HCT116 (cell line): Measurements from ENCODE around the gene TLX3.

ENCODE experiments used
- CEBPB ChIP-seq: IDR thresholded peaks from 2 replicates; pipeline ENCODE4 v1.6.1; 2012; ENCODE audit warnings: low read depth
- CTCF ChIP-seq, 3 experiments: fragments of 200-600 bp in 1 of 3; sonication (generic) in 1 of 3; IDR thresholded peaks in 2 of 3; conservative IDR thresholded peaks in 1 of 3; 2 replicates each; pipeline ENCODE4 v1.5.1; 2012 to 2017; ENCODE audit warnings: low read depth in 2 of 3, low read length in 2 of 3, antibody characterized with exemption in 1 of 3, borderline replicate concordance in 1 of 3, control low read depth in 1 of 3, mild to moderate bottlenecking in 1 of 3, mixed read lengths in 1 of 3, mixed run types in 1 of 3, moderate library complexity in 1 of 3; ENCODE audit not compliant: insufficient read depth in 1 of 3
- EZH2 ChIP-seq: fragments of 200-600 bp; sonication (generic); IDR thresholded peaks from 2 replicates; pipeline ENCODE4 v1.6.1; 2017; ENCODE audit warnings: antibody characterized with exemption, mixed run types
- EZH2phosphoT487 ChIP-seq: fragments of 200-600 bp; IDR thresholded peaks from 2 replicates; pipeline ENCODE4 v1.6.1; 2018; ENCODE audit warnings: antibody characterized with exemption, borderline replicate concordance
- FOSL1 ChIP-seq: IDR thresholded peaks from 2 replicates; pipeline ENCODE4 v1.6.1; 2012; ENCODE audit warnings: low read depth
- POLR2A ChIP-seq: IDR thresholded peaks from 2 replicates; pipeline ENCODE4 v1.7.0; 2011; ENCODE audit warnings: borderline replicate concordance; ENCODE audit not compliant: insufficient read depth, insufficient read length; ENCODE audit errors: extremely low read depth
- POLR2AphosphoS5 ChIP-seq: IDR thresholded peaks from 2 replicates; pipeline ENCODE4 v1.6.1; 2011; ENCODE audit warnings: mild to moderate bottlenecking, low read depth, low read length, moderate library complexity
- SIN3A ChIP-seq: IDR thresholded peaks from 2 replicates; pipeline ENCODE4 v1.6.1; 2012; ENCODE audit warnings: low read depth
- SP1 ChIP-seq: IDR thresholded peaks from 2 replicates; pipeline ENCODE4 v1.6.1; 2012; ENCODE audit warnings: low read depth
- YY1 ChIP-seq: IDR thresholded peaks from 2 replicates; pipeline ENCODE4 v1.6.1; 2011; ENCODE audit warnings: low read length, low read depth, moderate library complexity, mild to moderate bottlenecking; ENCODE audit not compliant: insufficient replicate concordance; ENCODE audit errors: extremely low read depth

GRCh38 chr5:171299851-171300250, 9.2 kb upstream of the TLX3 start:
- TF ChIP-seq CTCF (IDR thresholded peaks at IDR 0.05 in 2 of 3, conservative IDR thresholded peaks at IDR 0.05 in 1 of 3; ENCODE audit: borderline replicate concordance in 1 of 3, insufficient read depth in 1 of 3, low read depth in 2 of 3, low read length in 2 of 3) (no peak), EZH2phosphoT487 (no peak), FOSL1 (no peak), SIN3A (no peak), POLR2A (no peak), SP1 (no peak), EZH2 (no peak), CEBPB (no peak), POLR2AphosphoS5 (no peak), YY1 (no peak)
